H1 (cell line): ENCODE results near the gene KRT75. TPM values are rescaled to one million over a fixed set of nuclear protein-coding genes. Genes with fewer than 3 reads are reported as not detected.

Source experiments
- CTCF ChIA-PET: fragments of 300-600 bp; sonication (Branson Sonifier 250); formaldehyde crosslinking; loops from one replicate; lab custom pipeline; 2021; ENCODE audit not compliant: partially characterized antibody; lab: Charles Lee
- POLR2A ChIA-PET: fragments of 300-600 bp; sonication (Branson Sonifier 250); formaldehyde crosslinking; loops from one replicate; lab custom pipeline; 2021; ENCODE audit warnings: inconsistent platforms; ENCODE audit not compliant: partially characterized antibody; lab: Charles Lee
- DNase-seq, 2 experiments: peaks; one replicate each; pipeline versions ENCODE4 v3.0.0 to v3.0.0-alpha.2; 2010 to 2022; ENCODE audit warnings: low spot score in 2 of 2, low read depth in 1 of 2, mixed read lengths in 1 of 2
- FAIRE-seq: peaks from 2 replicates; lab custom pipeline; 2011; peaks lifted over from hg19 to GRCh38; lab: Jason Lieb, UNC
- H2AFZ ChIP-seq: 2 replicates; pipeline ENCODE4 v1.8.1; 2012; ENCODE audit warnings: low read length, inconsistent platforms
- H2AK5ac ChIP-seq: 2 replicates; pipeline ENCODE4 v1.6.1; 2013; ENCODE audit warnings: low read depth, low read length
- H2BK120ac ChIP-seq: replicated peaks from 2 replicates; pipeline ENCODE3; 2013; ENCODE audit warnings: low read depth, low read length, inconsistent platforms
- H2BK12ac ChIP-seq: 2 replicates; pipeline ENCODE4 v1.6.1; 2013; ENCODE audit warnings: low read depth, low read length
- H2BK15ac ChIP-seq: 2 replicates; pipeline ENCODE4 v1.6.1; 2013; ENCODE audit warnings: low read length
- H2BK20ac ChIP-seq: 2 replicates; pipeline ENCODE4 v1.6.1; 2013; ENCODE audit warnings: low read length
- H2BK5ac ChIP-seq: 2 replicates; pipeline ENCODE4 v1.6.1; 2013; ENCODE audit warnings: low read depth, low read length
- H3K14ac ChIP-seq: 2 replicates; pipeline ENCODE4 v1.6.1; 2013; ENCODE audit warnings: inconsistent platforms; ENCODE audit not compliant: insufficient read length
- H3K18ac ChIP-seq: 2 replicates; pipeline ENCODE4 v1.6.1; 2013; ENCODE audit warnings: low read length; ENCODE audit errors: extremely low read depth
- H3K23ac ChIP-seq: 2 replicates; pipeline ENCODE4 v1.6.1; 2013; ENCODE audit warnings: inconsistent platforms; ENCODE audit not compliant: insufficient read length
- H3K23me2 ChIP-seq: 2 replicates; pipeline ENCODE4 v1.6.1; 2013; ENCODE audit warnings: low read depth, low read length
- H3K27ac ChIP-seq: 2 replicates; pipeline ENCODE4 v1.6.1; 2011; ENCODE audit warnings: low read depth, low read length, inconsistent platforms
- H3K27me3 ChIP-seq, 4 experiments: replicated peaks in 1 of 4; 1 replicate in 1 of 4; 2 replicates in 3 of 4; pipeline versions ENCODE4 v1.6.1 to v1.8.1; 2011 to 2013; ENCODE audit warnings: low read length in 3 of 4, mild to moderate bottlenecking in 3 of 4, inconsistent platforms in 2 of 4, mixed read lengths in 2 of 4, moderate library complexity in 1 of 4; ENCODE audit not compliant: control insufficient read depth in 3 of 4, insufficient read depth in 3 of 4; ENCODE audit errors: extremely low read depth in 1 of 4
- H3K36me3 ChIP-seq, 4 experiments: 2 replicates each; pipeline versions ENCODE4 v1.6.1 to v1.8.1; 2011 to 2013; ENCODE audit warnings: mild to moderate bottlenecking in 4 of 4, low read length in 3 of 4, moderate library complexity in 2 of 4, control low read depth in 1 of 4, inconsistent platforms in 1 of 4; ENCODE audit not compliant: insufficient read depth in 4 of 4, control insufficient read depth in 2 of 4
- H3K4ac ChIP-seq: replicated peaks from 2 replicates; pipeline ENCODE3; 2013; ENCODE audit warnings: low read length, low read depth, mixed read lengths, inconsistent platforms; ENCODE audit not compliant: insufficient read length
- H3K4me1 ChIP-seq, 4 experiments: replicated peaks in 1 of 4; 1 replicate in 1 of 4; 2 replicates in 3 of 4; pipeline versions ENCODE4 v1.6.1 to v1.8.1; 2011 to 2013; ENCODE audit warnings: low read length in 3 of 4, inconsistent platforms in 2 of 4, mixed read lengths in 1 of 4; ENCODE audit not compliant: insufficient read depth in 4 of 4, control insufficient read depth in 3 of 4
- H3K4me2 ChIP-seq, 2 experiments: 2 replicates each; pipeline versions ENCODE4 v1.6.1 to v1.8.1; 2011 to 2013; ENCODE audit warnings: low read depth in 2 of 2, low read length in 2 of 2, control low read depth in 1 of 2, inconsistent platforms in 1 of 2, mild to moderate bottlenecking in 1 of 2; ENCODE audit not compliant: insufficient read depth in 1 of 2
- H3K4me3 ChIP-seq, 4 experiments: fragments of 200-600, 300-600 bp in 1 of 4; sonication (generic), shearing (Covaris generic), sonication (Bioruptor Twin) in 1 of 4; 2 replicates each; pipeline versions ENCODE4 v1.5.1 to v1.8.1; 2011 to 2016; ENCODE audit warnings: low read length in 4 of 4, low read depth in 3 of 4, control low read depth in 2 of 4, inconsistent platforms in 2 of 4, mild to moderate bottlenecking in 2 of 4, mixed read lengths in 1 of 4, moderate library complexity in 1 of 4; ENCODE audit not compliant: insufficient read depth in 2 of 4; ENCODE audit errors: extremely low read depth in 1 of 4
- H3K56ac ChIP-seq: replicated peaks from 2 replicates; pipeline ENCODE3; 2013; ENCODE audit warnings: low read depth, mild to moderate bottlenecking, mixed read lengths, low read length, inconsistent platforms; ENCODE audit not compliant: insufficient read length
- H3K79me1 ChIP-seq: 2 replicates; pipeline ENCODE4 v1.6.1; 2013; ENCODE audit warnings: low read depth, low read length, control low read depth
- H3K79me2 ChIP-seq, 2 experiments: 2 replicates each; pipeline versions ENCODE4 v1.6.1 to v1.8.1; 2012 to 2013; ENCODE audit warnings: low read length in 2 of 2, mild to moderate bottlenecking in 2 of 2, inconsistent platforms in 1 of 2; ENCODE audit not compliant: insufficient read depth in 2 of 2, control insufficient read depth in 1 of 2
- H3K9ac ChIP-seq, 4 experiments: replicated peaks in 1 of 4; 1 replicate in 1 of 4; 2 replicates in 3 of 4; pipeline versions ENCODE4 v1.6.1 to v1.8.1; 2011 to 2013; ENCODE audit warnings: low read depth in 3 of 4, low read length in 3 of 4, control low read depth in 2 of 4, mild to moderate bottlenecking in 2 of 4, moderate library complexity in 2 of 4, inconsistent platforms in 1 of 4; ENCODE audit errors: extremely low read depth in 1 of 4
- H3K9me3 ChIP-seq, 2 experiments: 2 replicates each; pipeline versions ENCODE4 v1.6.1 to v1.8.1; 2012 to 2013; ENCODE audit warnings: mild to moderate bottlenecking in 2 of 2, moderate library complexity in 2 of 2, control low read depth in 1 of 2, inconsistent platforms in 1 of 2, low read depth in 1 of 2, low read length in 1 of 2, mixed read lengths in 1 of 2; ENCODE audit not compliant: insufficient read depth in 2 of 2
- H4K20me1 ChIP-seq, 2 experiments: replicated peaks in 1 of 2; 2 replicates each; pipeline versions ENCODE3 to v1.8.1; 2011 to 2013; ENCODE audit warnings: inconsistent platforms in 2 of 2, low read length in 2 of 2, mild to moderate bottlenecking in 1 of 2; ENCODE audit not compliant: insufficient read depth in 2 of 2, control insufficient read depth in 1 of 2
- H4K5ac ChIP-seq: 2 replicates; pipeline ENCODE4 v1.6.1; 2013; ENCODE audit warnings: low read length, low read depth, mixed read lengths, inconsistent platforms; ENCODE audit not compliant: insufficient read length
- H4K8ac ChIP-seq: 2 replicates; pipeline ENCODE4 v1.8.0; 2013; ENCODE audit warnings: mild to moderate bottlenecking, moderate library complexity, low read length, inconsistent platforms; ENCODE audit not compliant: insufficient read depth; ENCODE audit errors: extremely low read depth
- H4K91ac ChIP-seq: replicated peaks from 2 replicates; pipeline ENCODE3; 2013; ENCODE audit warnings: low read length, mixed read lengths, inconsistent platforms; ENCODE audit not compliant: insufficient read length
- CEBPB ChIP-seq: IDR thresholded peaks from 2 replicates; pipeline ENCODE4 v1.6.1; 2012; ENCODE audit warnings: low read depth, low read length
- CREB1 ChIP-seq: IDR thresholded peaks from 2 replicates; pipeline ENCODE4 v1.6.1; 2012; ENCODE audit warnings: inconsistent platforms
- EGR1 ChIP-seq: IDR thresholded peaks from 2 replicates; pipeline ENCODE4 v1.6.1; 2011; ENCODE audit warnings: low read depth, low read length, borderline replicate concordance
- KDM5A ChIP-seq: fragments of 200-600 bp; IDR thresholded peaks from 2 replicates; pipeline ENCODE4 v1.7.1; 2012; ENCODE audit warnings: mild to moderate bottlenecking, low read length, inconsistent platforms, mixed read lengths
- POLR2AphosphoS5 ChIP-seq: IDR thresholded peaks from 2 replicates; pipeline ENCODE4 v1.6.1; 2011; ENCODE audit warnings: low read depth, low read length
- POU5F1 ChIP-seq: IDR thresholded peaks from 2 replicates; pipeline ENCODE4 v1.6.1; 2011; ENCODE audit warnings: low read depth, mild to moderate bottlenecking, low read length, moderate library complexity
- SIN3A ChIP-seq, 2 experiments: IDR thresholded peaks in 1 of 2; conservative IDR thresholded peaks in 1 of 2; 2 replicates each; pipeline ENCODE4 v1.6.1; 2011 to 2012; ENCODE audit warnings: low read length in 2 of 2, improper control_type of control experiment in 1 of 2, low read depth in 1 of 2, mild to moderate bottlenecking in 1 of 2
- SP1 ChIP-seq: IDR thresholded peaks from 2 replicates; pipeline ENCODE4 v1.6.1; 2011; ENCODE audit warnings: low read depth, low read length
- SP2 ChIP-seq: IDR thresholded peaks from 2 replicates; pipeline ENCODE4 v1.6.1; 2012; ENCODE audit warnings: mild to moderate bottlenecking, low read length, inconsistent platforms
- SRF ChIP-seq: IDR thresholded peaks from 2 replicates; pipeline ENCODE4 v1.6.1; 2011; ENCODE audit warnings: mild to moderate bottlenecking, low read depth, low read length, moderate library complexity
- WGBS, 2 experiments: shearing (Covaris generic) in 1 of 2; methylation state at CpG; one replicate each; pipeline versions ENCODE4 v1.1.6 to v1.1.7; 2013 to 2015; ENCODE audit warnings: low lambda C conversion rate in 2 of 2, mixed read lengths in 2 of 2, inconsistent platforms in 1 of 2, low coverage in 1 of 2, missing lambda C conversion rate in 1 of 2; ENCODE audit not compliant: insufficient replicate concordance in 2 of 2, insufficient coverage in 1 of 2, insufficient read length in 1 of 2; ENCODE audit errors: extremely low coverage in 1 of 2, missing lambda C conversion rate in 1 of 2; 5-methylcytosine and 5-hydroxymethylcytosine counted together
- polyA plus RNA-seq, 7 experiments: library from polyadenylated mRNA; depleted of rRNA in 3 of 7; stranded (reverse) in 5 of 7; unstranded in 2 of 7; fragments of >200 nt in 5 of 7; fragments of 200-250 nt in 2 of 7; gene quantifications; 1 replicate in 5 of 7; 2 replicates in 1 of 7; 4 replicates in 1 of 7; pipeline versions ENCODE4 v1.2.1 to v1.2.3, GENCODE V29; 2011 to 2013; ENCODE audit warnings: missing spikeins in 2 of 7, mixed read lengths in 2 of 7
- total RNA-seq: library from RNA; stranded (reverse); fragmentation: NEBNext Ultra II Directional; extraction: Animal tissue kit (Norgen Biotek cat#: 25700); gene quantifications from 2 replicates; pipeline ENCODE4 v1.2.1, GENCODE V29; 2021

KRT75 gene
- total and polyA plus RNA-seq, 2 of the 8 experiments (the other 6 are each of a cell fraction or from before 2014, with no cell fraction given) = not detected

DNA sequence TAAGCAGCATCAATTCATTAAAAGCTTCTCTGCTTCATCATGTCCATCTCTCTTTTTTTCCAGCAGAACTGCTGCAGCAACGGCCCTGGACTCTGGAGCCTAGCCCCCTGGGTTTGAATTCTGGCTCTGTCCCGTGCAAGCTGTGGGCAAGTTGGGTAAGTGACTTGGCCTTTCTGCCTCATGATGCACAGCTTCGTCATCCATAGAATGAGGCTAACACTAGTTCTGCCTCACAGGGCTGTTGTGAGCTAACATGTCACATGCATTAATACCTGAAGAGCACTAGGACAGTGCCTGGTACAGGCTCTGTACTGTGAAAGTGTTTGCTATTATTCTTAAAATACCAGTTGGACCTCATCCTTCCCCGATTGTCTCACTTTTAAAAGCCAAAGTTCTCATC, 32.2 kb downstream of the KRT75 start:
- Histone ChIP-seq H3K56ac (no peak overlapping the region), H2BK20ac (no peak overlapping the region), H4K91ac (no peak overlapping the region), H3K9ac (no peak overlapping the region), H4K5ac (no peak overlapping the region), H4K8ac (no peak overlapping the region), H3K4me2 (no peak overlapping the region), H3K23me2 (peaks cover 3% of the 10 kb centered on the region; the same call in 1 of the 2 replicates), H2AK5ac (no peak overlapping the region), H2AFZ (no peak overlapping the region), H3K27me3 (no peaks in the 10 kb centered on the region; a peak in 1 of 7 replicates), H3K9me3 (no peaks in the 10 kb centered on the region), H3K4me3 (no peak overlapping the region), H3K4me1 (peaks cover 0 to 5% (median under 1%) of the 10 kb centered on the region in 4 experiments; a peak in 1 of 7 replicates), H3K4ac (no peak overlapping the region), H2BK120ac (no peak overlapping the region), H3K14ac (no peak overlapping the region), H3K23ac (no peak overlapping the region), H4K20me1 (no peaks in the 10 kb centered on the region), H3K18ac (no peak overlapping the region), H3K79me2 (no peaks in the 10 kb centered on the region), H3K36me3 (no peaks in the 10 kb centered on the region), H3K79me1 (no peaks in the 10 kb centered on the region), H2BK12ac (no peak overlapping the region), H3K27ac (no peak overlapping the region), H2BK5ac (no peak overlapping the region), H2BK15ac (no peak overlapping the region)
- POLR2A ChIA-PET = no interaction called here
- FAIRE-seq = no peak
- TF ChIP-seq POLR2AphosphoS5 (no peak), SP1 (no peak), POU5F1 (no peak), SP2 (no peak), SIN3A (conservative IDR thresholded peaks at IDR 0.05 in 1 of 2, IDR thresholded peaks at IDR 0.05 in 1 of 2; ENCODE audit: low read depth in 1 of 2, low read length in 2 of 2) (no peak), EGR1 (no peak), KDM5A (no peak), CREB1 (no peak), SRF (no peak), CEBPB (no peak)
- CTCF ChIA-PET = interaction anchor here (0.5 to 3.1 kb wide), 20 partner anchors 11 to 771 kb away, joined by 3 to 15 read pairs (median 3); no protein-coding TSS in a partner anchor
- WGBS, 2 experiments = 88% methylated on average over 4 of the region's 4 CpGs; no CpG with 5 or more reads in 1 of the 2 experiments
- DNase-seq = no peak
